Measurements from ENCODE around the gene CDKN1C.

Gene CDKN1C

GRCh38 chr11:2921261-2921660 lies 35.7 kb upstream of the CDKN1C start (continued):
- no peak for TF ChIP-seq ARNTL (CRISPR knock-in tag; IDR thresholded peaks at IDR 0.05; ENCODE audit: borderline replicate concordance, low read depth)
- TF ChIP-seq ZNF565 (CRISPR knock-in tag; conservative IDR thresholded peaks at IDR 0.05; ENCODE audit: low read depth) = no peak
- TF ChIP-seq ESRRG (CRISPR knock-in tag; IDR thresholded peaks at IDR 0.05) = no peak

- TF ChIP-seq BACH2 (CRISPR knock-in tag; IDR thresholded peaks at IDR 0.05; ENCODE audit: borderline replicate concordance) (no peak), TOX (CRISPR knock-in tag; IDR thresholded peaks at IDR 0.05; ENCODE audit: borderline replicate concordance) (no peak), ESRRG (CRISPR knock-in tag; IDR thresholded peaks at IDR 0.05) (no peak), CREB5 (CRISPR knock-in tag; IDR thresholded peaks at IDR 0.05; ENCODE audit: low read depth) (no peak), ZFP30 (CRISPR knock-in tag; IDR thresholded peaks at IDR 0.05) (no peak), ZFP3 (CRISPR knock-in tag; IDR thresholded peaks at IDR 0.05) (no peak), TSHZ2 (CRISPR knock-in tag; IDR thresholded peaks at IDR 0.05) (no peak), CSDC2 (CRISPR knock-in tag; IDR thresholded peaks at IDR 0.05) (no peak), SNAI2 (CRISPR knock-in tag; IDR thresholded peaks at IDR 0.05) (no peak), ZNF70 (CRISPR knock-in tag; IDR thresholded peaks at IDR 0.05) (no peak), ZC3H10 (CRISPR knock-in tag; IDR thresholded peaks at IDR 0.05) (no peak), TCF4 (CRISPR knock-in tag; IDR thresholded peaks at IDR 0.05; ENCODE audit: borderline replicate concordance) (no peak), ZNF8 (CRISPR knock-in tag; IDR thresholded peaks at IDR 0.05) (no peak), ZNF565 (CRISPR knock-in tag; conservative IDR thresholded peaks at IDR 0.05; ENCODE audit: low read depth) (no peak)
Measured at GRCh38 chr11:2920343-2920742, 34.8 kb upstream of the CDKN1C start.

GRCh38 chr11:2919837-2920236 lies 34.3 kb upstream of the CDKN1C start:
- no peak for ATAC-seq

More at GRCh38 chr11:2920343-2920742, 34.8 kb upstream of the CDKN1C start:
- no peak for ATAC-seq

GRCh38 chr11:2919188-2919587 lies 33.6 kb upstream of the CDKN1C start:
- ATAC-seq = no peak
- TF ChIP-seq TOX (CRISPR knock-in tag; IDR thresholded peaks at IDR 0.05; ENCODE audit: borderline replicate concordance) = no peak
- no peak for TF ChIP-seq CSRNP3 (CRISPR knock-in tag; IDR thresholded peaks at IDR 0.05)
- TF ChIP-seq SNAI2 (CRISPR knock-in tag; IDR thresholded peaks at IDR 0.05) = no peak
- no peak for TF ChIP-seq ISL1 (CRISPR knock-in tag; IDR thresholded peaks at IDR 0.05)
- no peak for TF ChIP-seq ESRRG (CRISPR knock-in tag; IDR thresholded peaks at IDR 0.05)
- no peak for TF ChIP-seq ZFP30 (CRISPR knock-in tag; IDR thresholded peaks at IDR 0.05)
- TF ChIP-seq PATZ1 (CRISPR knock-in tag; IDR thresholded peaks at IDR 0.05; ENCODE audit: borderline replicate concordance) = no peak
- TF ChIP-seq ZNF565 (CRISPR knock-in tag; conservative IDR thresholded peaks at IDR 0.05; ENCODE audit: low read depth) = no peak
- no peak for TF ChIP-seq CREB5 (CRISPR knock-in tag; IDR thresholded peaks at IDR 0.05; ENCODE audit: low read depth)

More at GRCh38 chr11:2919837-2920236, 34.3 kb upstream of the CDKN1C start:
- TF ChIP-seq TSHZ2 (CRISPR knock-in tag; IDR thresholded peaks at IDR 0.05) = no peak
- TF ChIP-seq OSR1 (CRISPR knock-in tag; IDR thresholded peaks at IDR 0.05) = no peak
- no peak for TF ChIP-seq ISL1 (CRISPR knock-in tag; IDR thresholded peaks at IDR 0.05)
